IPS-18c (cell line): Measurements from ENCODE around the gene STH.

Source experiments
- H3K4me3 ChIP-seq: 2 replicates; pipeline ENCODE4 v1.7.0; 2013; ENCODE audit warnings: low read depth, mild to moderate bottlenecking, low read length, moderate library complexity; ENCODE audit not compliant: insufficient read depth
- H3K9me3 ChIP-seq: one replicate; pipeline ENCODE4 v1.6.1; 2013; ENCODE audit warnings: mild to moderate bottlenecking, low read length, moderate library complexity; ENCODE audit not compliant: control insufficient read depth, insufficient read depth

The STH gene

GRCh38 chr17:46043606-46044005 lies 44.6 kb downstream of the STH start:
- H3K9me3 ChIP-seq: no peaks in the 10 kb centered on the region

DNA sequence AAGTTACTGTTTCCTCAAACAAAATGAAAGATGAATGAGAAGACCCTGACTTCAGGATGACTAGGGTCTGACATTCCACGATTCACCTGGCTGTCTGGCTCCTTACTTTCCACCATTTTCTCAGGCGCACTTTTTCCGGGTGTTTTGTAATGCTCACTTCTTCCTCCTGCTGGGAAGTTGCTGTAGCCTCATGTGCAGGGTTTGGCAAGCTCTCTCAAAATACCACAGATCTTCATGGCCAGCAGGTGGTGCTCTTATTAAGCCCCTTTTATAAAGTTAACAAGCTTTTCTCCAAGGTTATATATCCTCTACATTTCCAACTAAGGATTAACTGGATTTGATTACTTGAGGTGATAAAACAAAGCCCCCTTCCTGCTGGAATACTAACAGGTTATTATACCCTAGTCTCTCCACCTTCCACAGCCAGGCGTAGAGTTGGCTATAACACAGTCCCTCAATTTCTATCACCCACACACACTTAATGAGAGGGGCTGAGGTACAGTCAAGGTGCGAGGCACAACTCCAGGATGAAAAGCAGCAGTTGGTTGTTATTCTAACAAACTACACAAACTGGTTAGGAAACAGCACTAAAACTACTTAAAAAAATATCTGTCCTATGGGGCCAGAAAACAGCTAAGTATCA lies 45.4 kb downstream of the STH start:
- Histone ChIP-seq H3K4me3 (no peak overlapping the region), H3K9me3 (no peaks in the 10 kb centered on the region)

More at GRCh38 chr17:46043606-46044005, 44.6 kb downstream of the STH start:
- H3K4me3 ChIP-seq: no peak overlapping the region

- H3K9me3 ChIP-seq: no peaks in the 10 kb centered on the region
- H3K4me3 ChIP-seq: no peak overlapping the region
These were observed 45.9 kb downstream of the STH start for GRCh38 chr17:46044989-46045388.

GRCh38 chr17:46045639-46046038 lies 46.6 kb downstream of the STH start:
- no peak overlapping the region for H3K4me3 ChIP-seq
- no peaks in the 10 kb centered on the region for H3K9me3 ChIP-seq

- Histone ChIP-seq H3K4me3 (no peak overlapping the region), H3K9me3 (no peaks in the 10 kb centered on the region)
These were observed 47.9 kb downstream of the STH start for GRCh38 chr17:46046957-46047356.

- H3K9me3 ChIP-seq: no peaks in the 10 kb centered on the region
These were observed 48.3 kb downstream of the STH start for GRCh38 chr17:46047398-46047797.

GRCh38 chr17:46047856-46048255 lies 48.8 kb downstream of the STH start:
- H3K4me3 ChIP-seq: no peak overlapping the region
- no peaks in the 10 kb centered on the region for H3K9me3 ChIP-seq

More at GRCh38 chr17:46047398-46047797, 48.3 kb downstream of the STH start:
- no peak overlapping the region for H3K4me3 ChIP-seq
